HG02943 (cell line): ENCODE results near the gene NRIP2.

Source experiments
- ATAC-seq: cut with Tn5 transposase; IDR thresholded peaks from one replicate; pipeline ENCODE4 v1.9.1; 2021; ENCODE audit warnings: mild to moderate bottlenecking, low read depth, moderate library complexity; ENCODE audit not compliant: unreplicated experiment

NRIP2 gene

GRCh38 chr12:2812290-2813213 is 22.3 kb downstream of the NRIP2 start, which contains the start of gene ITFG2:
Gene ITFG2 (plus strand): TSS chr12:2812668. CDS start chr12:2812761, 93 bp downstream.
- peak; percentile 96 for ATAC-seq

- ATAC-seq = no peak
Measured at GRCh38 chr12:2811801-2812200, 23.0 kb downstream of the NRIP2 start.

- no peak for ATAC-seq
Measured at GRCh38 chr12:2806700-2807099, 28.1 kb downstream of the NRIP2 start.

DNA sequence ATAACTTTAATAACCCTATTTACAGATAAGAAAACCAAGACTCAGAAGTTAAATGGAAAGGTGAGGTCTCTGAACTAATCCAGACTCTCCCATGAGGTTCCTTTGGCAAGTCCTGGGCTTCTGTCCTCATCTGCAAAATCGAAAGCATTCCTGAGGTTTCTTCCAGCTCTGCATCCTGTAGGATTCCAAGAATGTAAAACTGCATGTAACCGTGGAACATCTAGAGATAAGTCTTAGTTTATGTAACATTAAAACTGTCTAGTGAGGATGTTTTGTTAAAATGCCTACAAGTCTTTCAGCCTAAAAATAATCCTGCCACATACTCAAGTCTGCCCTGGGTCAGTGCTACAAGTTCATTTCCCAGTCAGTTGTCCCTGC is 29.7 kb downstream of the NRIP2 start:
- ATAC-seq = no peak

- ATAC-seq = no peak
Measured at GRCh38 chr12:2804393-2805142, 30.3 kb downstream of the NRIP2 start.

DNA sequence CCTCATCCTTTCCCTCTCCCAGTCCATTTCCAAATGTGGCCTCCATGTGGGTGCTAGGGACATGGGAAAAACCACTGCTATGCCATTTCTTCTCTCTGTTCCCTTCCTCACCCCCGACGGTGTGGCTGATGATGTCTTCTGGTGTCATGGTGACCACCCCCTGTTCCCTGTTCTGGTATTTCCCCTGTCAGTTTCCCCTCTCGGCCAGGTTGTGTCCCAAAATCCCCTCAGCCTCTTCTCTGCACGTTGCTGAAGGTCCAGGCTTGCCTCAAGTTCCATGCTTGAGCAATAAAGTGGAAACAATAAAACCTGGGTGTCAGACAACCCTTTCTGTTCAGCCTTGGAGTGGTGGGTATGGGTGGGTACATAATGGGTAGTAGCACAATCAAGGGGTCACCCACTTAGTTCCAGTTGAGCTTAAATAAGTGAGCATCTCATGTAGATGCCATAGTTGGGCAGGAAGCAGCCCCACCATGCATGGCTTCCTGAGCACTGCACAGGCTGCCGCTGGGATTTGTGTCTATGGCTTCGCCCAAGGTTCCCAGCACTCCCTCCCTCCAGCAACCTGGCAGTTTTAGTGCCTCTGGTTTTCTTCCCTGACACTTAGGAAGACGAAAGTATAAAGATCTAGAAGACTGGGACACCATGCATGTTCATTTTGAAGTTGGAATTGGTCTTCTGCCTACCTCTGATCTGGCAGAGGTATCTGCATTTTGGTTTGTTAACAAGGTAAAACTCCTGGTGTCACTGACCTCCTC is 31.0 kb downstream of the NRIP2 start:
- ATAC-seq = no peak

- no peak for ATAC-seq
Measured at GRCh38 chr12:2801044-2801783, 33.6 kb downstream of the NRIP2 start.

DNA sequence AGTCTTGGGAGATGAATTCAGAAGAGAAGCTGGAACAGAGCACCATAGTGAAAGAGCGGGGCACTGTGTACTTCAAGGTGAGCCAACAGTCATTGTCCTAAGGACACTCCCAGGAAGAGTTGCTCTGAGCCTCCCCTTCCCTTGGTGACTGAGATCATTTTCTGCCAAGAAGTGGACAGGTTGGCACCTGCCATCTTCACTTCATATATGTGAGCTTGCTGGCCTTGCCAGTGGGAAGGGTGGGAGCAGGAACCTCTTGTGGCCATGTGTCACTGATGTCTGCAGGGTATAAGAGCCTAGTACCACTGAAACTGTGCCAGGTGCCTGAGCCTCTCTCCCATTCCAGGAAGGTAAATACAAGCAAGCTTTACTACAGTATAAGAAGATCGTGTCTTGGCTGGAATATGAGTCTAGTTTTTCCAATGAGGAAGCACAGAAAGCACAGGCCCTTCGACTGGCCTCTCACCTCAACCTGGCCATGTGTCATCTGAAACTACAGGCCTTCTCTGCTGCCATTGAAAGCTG is 34.7 kb downstream of the NRIP2 start:
- no peak for ATAC-seq

GRCh38 chr12:2797721-2798418 is 37.0 kb downstream of the NRIP2 start:
- no peak for ATAC-seq

DNA sequence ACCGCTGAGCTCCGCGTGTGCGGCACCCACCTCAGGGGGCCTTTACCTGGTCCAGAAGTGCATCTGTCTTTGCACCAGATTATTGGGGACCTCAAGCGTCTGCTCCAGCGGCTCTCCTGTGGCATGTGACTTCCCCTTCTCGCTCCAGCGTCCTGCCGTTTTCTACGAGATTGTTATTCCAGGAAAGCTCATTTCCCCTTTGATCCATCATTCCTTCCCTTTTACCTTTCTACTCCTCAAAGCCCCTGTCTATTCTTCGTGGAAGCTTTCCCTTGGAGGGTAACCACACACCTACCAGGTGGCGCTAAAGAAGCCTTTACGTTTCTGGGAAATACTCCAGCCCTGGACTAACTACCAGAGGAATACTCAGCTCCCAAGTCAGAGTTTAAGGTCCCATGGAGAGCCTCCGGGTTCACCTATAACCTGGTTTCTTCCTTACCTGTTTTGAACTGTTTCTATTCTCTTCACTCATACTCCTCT is 38.6 kb downstream of the NRIP2 start:
- ATAC-seq = no peak

GRCh38 chr12:2795291-2796186 is 39.3 kb downstream of the NRIP2 start:
- peak; percentile 60 for ATAC-seq

GRCh38 chr12:2794736-2795289 is 40.0 kb downstream of the NRIP2 start, which contains the start of gene FKBP4:
Gene FKBP4 (plus strand): TSS chr12:2794970. CDS start chr12:2795140, 170 bp downstream.
- ATAC-seq = peak; percentile 67

DNA sequence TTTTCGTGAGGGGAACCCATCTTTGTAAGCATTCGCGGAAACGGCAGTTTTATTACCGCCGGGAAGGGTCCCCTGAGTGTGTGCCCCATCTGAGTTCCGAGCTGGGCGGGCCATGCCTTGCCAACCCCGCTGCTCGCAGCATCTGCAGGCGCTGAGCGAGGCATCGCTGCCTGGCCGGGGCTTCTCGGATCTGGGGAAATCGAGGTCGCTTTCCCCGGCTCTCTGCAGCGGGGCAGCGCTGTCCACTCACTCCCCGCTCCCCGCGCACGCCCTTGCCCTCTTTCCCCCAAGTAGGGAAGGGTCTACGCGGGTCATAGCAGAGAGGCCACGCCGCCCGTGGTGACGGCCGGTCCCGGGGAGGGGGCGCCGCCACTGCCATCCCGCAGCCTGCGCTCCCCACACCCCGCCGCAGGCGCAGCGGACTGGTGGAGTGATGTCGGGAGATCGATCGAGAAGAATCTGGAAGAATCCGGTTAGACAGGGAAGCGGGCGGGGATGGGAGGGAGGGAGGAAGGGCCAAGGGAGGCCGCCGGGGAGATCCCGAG is 40.6 kb downstream of the NRIP2 start:
- no peak for ATAC-seq

- no peak for ATAC-seq
Measured at GRCh38 chr12:2793561-2793960, 41.3 kb downstream of the NRIP2 start.

- ATAC-seq = no peak
Measured at GRCh38 chr12:2792671-2793500, 41.9 kb downstream of the NRIP2 start.

DNA sequence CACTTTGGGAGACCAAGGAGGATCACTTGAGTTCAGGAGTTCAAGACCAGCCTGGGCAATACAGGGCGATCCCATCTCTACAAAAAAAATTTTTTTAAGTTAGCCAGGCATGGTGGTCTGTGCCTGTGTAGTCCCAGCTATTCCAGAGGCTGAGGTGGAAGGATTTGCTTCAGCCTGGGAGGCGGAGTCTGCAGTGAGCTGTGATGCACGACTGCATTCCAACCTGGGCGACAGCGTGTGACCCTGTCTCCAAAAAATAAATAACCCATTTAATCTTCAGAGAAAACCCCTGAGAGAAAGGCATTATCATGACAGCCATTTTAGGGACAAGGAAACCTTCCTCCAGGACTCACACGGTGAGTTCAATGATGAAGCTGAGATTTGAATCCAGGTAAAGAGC is 43.7 kb downstream of the NRIP2 start:
- no peak for ATAC-seq

DNA sequence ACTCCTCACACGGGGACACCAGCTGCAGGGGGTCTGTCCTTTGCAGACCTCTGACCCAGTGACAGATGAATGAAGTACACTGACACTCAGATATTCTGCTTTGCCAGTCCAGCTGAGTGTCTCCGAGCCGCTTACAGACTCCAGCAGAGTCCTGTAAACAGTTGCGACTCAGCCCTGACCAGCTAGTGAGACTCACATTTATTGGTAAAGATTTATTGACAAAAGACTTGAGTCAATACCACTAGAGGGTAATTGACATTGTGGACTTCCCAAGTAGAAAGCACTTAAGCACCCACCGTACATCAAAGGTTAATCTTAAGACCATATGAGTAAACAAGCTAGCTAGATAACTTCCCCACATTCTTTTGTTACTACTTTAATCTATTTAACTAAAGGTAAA is 49.8 kb downstream of the NRIP2 start:
- no peak for ATAC-seq
